HG02678 (cell line): ENCODE results near the gene P2RX2.

Source experiments
- ATAC-seq: cut with Tn5 transposase; IDR thresholded peaks from one replicate; pipeline ENCODE4 v1.9.1; 2021; ENCODE audit warnings: mild to moderate bottlenecking, moderate library complexity; ENCODE audit not compliant: unreplicated experiment

The P2RX2 gene

GRCh38 chr12:132618683-132619043, at the start of gene P2RX2:
P2RX2 (plus strand) TSS chr12:132618776; CDS start chr12:132618817, 41 bp downstream.
- ATAC-seq: no peak

DNA sequence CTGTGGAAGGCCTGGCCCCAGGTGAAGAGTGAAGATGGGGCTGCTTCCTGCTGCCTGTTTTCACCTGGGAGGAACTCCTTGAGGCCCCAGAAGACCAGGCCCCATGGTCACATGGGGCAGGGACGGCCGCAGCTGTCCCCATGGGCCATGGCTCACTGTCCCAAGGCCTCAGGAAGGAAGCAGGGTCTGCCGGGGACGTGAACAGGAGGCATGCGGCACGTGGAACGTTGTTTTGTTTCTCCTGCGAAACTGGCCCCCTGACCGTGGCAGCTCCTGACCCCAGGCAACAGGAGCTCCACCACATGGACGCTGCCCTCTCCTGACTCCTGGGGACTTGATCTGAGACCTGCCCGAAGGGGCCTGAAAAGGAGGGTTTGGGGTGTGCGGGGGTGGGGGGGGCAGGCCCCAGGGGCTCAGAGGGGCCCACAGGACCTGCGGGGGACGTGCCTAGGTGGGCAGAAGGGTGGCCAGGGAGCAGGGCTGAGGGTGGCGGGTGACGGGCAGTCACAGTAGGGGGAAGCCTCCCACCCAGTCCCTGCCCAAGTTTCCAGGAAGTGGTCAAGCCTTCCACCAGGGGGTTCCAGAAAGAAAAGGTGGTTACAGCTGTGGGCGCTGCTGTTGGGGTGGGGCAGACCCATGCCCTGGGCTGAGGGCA, 49.6 kb upstream of the P2RX2 start:
- no peak for ATAC-seq

- no peak for ATAC-seq
Observed at GRCh38 chr12:132569856-132570480, 48.6 kb upstream of the P2RX2 start.

DNA sequence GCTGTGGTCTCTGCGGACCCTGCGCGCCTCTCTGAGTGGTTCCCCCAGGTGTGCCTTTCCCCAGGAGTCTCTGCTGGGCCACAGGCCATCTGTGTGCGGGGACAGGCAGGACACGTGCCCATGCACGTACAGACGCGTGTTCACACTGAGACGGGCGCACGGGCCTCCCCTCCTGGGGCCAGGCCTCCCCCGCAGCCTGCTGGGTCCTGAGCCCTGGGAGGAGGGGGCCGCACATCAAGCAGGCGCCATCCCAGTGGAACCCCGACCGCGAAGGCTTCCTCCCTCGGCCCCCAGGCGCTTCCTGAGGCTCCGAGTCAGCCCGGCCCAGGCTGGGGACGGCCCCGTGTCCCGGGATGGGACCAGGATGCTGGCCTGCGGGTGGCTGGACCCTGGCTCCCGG, 47.9 kb upstream of the P2RX2 start:
- ATAC-seq: no peak

DNA sequence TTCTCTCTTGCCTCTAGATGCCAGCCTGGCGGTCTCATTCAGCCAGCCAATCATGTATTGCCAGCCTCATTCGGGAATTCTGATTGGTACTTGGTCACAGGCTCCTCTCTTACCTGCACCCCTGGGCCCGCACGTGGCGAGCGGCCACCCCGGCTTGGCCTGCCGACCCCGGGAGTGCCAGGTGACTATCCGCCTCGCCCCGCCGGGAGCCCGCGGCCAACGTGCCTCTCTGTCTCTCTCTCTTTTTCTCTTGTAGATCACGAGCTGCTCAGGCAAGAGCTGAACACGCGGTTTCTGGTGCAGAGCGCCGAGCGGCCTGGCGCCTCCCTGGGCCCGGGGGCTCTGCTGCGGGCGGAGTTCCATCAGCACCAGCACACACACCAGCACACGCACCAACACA, 47.5 kb upstream of the P2RX2 start:
- no peak for ATAC-seq

- no peak for ATAC-seq
Observed at GRCh38 chr12:132571598-132571997, 47.0 kb upstream of the P2RX2 start.

- ATAC-seq: no peak
Observed at GRCh38 chr12:132572106-132572505, 46.5 kb upstream of the P2RX2 start.

- no peak for ATAC-seq
Observed at GRCh38 chr12:132572801-132573760, 45.5 kb upstream of the P2RX2 start.

- no peak for ATAC-seq
Observed at GRCh38 chr12:132574271-132574996, 44.1 kb upstream of the P2RX2 start.

- no peak for ATAC-seq
Observed at GRCh38 chr12:132575661-132576060, 42.9 kb upstream of the P2RX2 start.

GRCh38 chr12:132576701-132577100, 41.9 kb upstream of the P2RX2 start:
- no peak for ATAC-seq

- no peak for ATAC-seq
Observed at GRCh38 chr12:132577191-132577920, 41.2 kb upstream of the P2RX2 start.

DNA sequence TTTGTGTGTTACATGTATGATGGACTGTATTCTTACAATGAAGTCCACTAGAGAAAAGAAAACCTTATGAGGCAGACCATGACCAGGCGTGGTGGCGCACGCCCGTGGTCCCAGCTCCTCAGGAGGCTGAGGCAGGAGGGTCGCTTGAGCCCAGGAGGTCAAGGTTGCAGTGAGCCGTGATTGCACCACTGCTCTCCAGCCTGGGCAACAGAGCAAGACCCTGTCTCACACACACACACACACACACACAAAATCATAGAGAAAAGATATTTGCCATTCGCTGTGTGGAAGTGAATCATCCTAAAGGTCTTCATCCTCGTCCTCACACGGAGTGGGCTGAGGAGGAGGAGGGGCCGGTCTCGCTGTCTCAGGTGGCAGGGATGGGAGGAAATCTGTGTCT, 40.5 kb upstream of the P2RX2 start:
- no peak for ATAC-seq

DNA sequence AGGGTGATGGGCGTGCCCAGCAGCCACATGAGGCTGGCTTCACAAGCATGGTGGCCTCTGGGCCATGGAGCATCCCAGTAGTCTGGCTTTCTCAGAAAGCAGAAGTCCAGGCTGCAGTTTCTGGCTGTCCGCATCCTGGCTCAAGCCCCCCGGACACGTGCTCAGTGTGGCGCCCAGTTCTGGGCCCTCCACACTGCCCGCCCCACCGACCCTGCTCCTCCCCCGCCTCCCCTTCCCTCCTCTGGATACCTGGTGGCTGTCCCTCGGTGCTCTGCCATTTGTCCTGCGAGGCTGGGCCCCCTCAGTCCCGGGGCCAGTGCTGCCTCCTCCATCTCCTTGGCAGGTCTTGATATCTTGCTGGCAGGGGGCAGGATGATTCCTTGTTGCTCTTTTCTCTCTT, 39.8 kb upstream of the P2RX2 start:
- no peak for ATAC-seq

DNA sequence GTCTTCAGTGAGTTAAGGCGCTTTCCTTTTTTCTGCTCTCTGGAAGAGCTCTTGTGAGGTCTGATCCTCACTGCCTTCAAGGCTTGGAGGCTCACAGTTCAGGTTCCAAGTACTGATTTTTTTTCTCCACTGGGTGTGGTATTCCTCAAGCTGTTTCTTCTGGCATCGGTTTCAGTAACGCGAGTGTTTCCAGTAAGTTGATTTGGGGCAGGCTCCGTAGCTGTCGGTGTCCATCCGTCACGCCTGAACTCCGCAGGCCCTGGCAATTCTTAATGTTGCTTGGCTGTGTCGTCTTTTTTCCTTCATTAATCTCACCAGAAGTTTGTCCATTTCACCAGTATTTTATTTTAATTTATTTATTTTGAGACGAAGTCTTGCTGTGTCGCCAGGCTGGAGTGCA, 38.8 kb upstream of the P2RX2 start:
- no peak for ATAC-seq

GRCh38 chr12:132580701-132581292, 37.8 kb upstream of the P2RX2 start:
- no peak for ATAC-seq

GRCh38 chr12:132581348-132582057, 37.1 kb upstream of the P2RX2 start:
- ATAC-seq: no peak

DNA sequence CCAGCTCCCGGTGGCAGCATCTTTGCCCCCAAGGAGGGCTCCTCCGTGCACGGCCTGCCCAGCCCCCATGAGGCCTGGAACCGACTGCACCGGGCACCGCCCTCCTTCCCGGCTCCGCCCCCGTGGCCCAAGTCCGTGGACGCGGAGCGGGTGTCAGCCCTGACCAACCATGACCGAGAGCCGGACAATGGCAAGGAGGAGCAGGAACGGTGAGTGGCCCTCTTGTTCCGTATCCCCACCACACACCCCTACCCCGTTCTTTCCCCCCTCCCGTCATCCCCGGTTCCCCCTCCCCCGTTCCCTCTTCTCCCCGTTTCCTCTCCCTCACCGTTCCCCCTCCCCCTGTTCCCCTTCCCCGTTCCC, 36.5 kb upstream of the P2RX2 start:
- no peak for ATAC-seq

DNA sequence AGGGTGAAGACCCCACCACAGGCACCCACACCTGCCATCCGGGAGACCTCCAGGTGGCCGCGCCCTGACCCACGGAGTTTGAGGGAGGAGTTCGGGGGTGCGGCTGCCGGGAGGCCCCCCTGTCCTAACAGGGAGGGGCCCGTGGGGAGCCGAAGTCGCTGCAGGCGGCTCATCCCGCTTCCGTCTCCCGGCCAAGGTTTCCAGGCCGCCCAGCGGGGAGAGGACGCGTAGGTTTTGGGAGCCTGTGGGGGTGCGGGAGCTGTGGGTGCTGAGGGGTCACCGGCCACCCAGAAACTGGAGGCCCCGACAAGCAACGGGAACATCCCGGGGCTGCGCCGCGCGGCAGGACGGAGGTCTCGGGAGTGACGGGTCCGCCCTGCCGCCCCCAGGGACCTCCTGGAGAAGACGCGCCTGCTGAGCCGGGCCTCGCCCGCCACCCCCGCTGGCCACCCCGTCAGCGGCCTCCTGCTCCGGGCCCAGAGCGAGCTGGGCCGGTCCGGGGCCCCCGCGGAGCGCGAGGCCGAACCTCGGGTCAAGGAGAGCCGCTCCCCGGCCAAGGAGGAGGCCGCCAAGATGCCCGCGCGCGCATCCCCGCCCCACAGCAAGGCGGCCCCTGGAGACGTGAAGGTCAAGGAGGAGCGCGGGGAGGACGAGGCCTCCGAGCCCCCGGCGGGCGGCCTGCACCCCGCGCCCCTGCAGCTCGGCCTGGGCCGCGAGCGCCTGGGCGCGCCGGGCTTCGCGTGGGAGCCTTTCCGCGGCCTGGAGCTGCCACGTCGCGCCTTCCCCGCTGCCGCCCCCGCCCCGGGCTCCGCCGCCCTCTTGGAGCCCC, 35.8 kb upstream of the P2RX2 start:
- ATAC-seq: no peak
